Activated naive CD4-positive, alpha-beta T cell treated with anti-CD3 and anti-CD28 coated beads, Interleukin-2, amount 50 U/mL, for 16 hours (primary cell): ENCODE data around the gene NBPF1.
"Not testable (repeated sequence)": the region's sequence is repeated elsewhere in the genome, so short reads cannot be mapped to it uniquely, and the experiment has no call there.

Experiments
- DNase-seq: peaks from one replicate; pipeline ENCODE4 v3.0.0-alpha.2; 2020

NBPF1 gene

DNA sequence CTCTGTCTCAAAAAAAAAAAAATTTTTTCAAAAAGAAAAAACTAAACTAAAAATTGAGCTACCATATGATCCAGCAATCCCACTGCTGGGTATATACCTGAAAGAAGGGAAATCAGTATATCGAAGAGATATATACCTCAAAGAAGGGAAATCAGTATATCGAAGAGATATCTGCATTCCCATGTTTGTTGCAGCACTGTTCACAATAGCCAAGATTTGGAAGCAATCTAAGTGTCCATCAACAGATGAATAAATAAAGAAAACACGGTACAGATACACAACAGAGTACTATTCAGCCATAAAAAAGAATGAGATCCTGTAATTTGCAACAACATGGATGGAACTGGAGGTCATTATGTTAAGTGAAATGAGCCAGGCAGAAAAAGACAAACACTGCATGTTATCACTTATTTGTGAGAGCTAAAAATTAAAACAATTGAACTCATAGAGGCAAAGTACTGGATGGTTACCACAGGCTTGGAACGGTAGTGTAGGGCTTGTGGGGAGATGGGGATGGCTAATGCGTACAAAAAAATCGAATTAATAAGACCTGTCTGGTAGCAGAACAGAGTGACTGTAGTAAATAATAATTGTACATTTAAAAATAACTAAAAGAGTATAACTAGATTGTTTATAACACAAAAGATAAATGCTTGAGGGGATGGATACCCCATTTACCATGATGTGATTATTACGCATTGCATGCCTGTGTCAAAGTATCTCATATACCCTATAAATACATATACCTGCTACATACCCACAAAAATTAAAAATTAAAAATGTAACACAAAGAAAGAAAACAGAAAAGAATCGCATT is 28.0 kb upstream of the NBPF1 start:
- not testable (repeated sequence) for DNase-seq

DNA sequence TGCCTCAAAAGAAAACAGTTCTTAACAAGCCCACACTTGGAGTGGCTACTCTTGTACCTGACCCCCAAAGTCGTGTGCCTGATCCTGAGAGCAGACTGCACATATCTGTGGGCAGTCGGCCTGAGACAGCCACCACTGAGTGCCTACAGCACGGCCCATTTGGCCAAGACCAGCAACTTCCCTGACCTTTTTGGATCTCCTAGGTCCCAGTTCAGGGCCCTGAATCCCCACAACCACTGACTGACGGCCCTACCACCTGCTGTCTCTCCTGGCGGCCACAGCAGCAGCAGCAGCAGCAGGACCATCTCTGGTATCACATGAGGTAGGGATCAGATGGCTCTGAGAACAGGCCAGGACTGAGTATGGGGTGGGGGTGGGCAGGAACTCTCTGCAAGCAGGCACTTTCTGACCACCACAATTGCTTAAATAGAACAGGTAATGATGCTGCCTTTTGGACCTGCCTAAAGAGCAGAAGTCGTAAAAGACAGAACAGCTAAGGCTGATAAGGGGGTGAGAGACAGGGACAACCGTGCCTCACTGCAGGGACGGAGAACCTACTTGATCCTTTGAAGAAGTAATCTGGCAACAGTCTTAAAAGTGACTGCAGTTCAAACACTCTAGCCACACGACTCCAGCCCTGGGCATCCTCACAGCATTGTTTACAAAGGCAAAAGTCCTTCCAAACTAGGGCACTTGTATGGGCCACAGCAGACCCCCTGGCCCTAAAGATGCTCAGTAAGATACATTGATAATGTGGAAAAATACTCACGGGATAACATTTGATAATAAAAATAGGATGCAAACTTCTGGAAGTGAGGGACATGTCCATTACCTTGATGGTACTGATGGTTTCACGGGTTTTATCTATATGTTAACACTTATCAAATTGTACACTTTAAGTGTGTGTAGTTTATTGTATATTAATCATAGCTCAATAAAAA is 26.0 kb upstream of the NBPF1 start:
- DNase-seq, result not testable (repeated sequence)

DNA sequence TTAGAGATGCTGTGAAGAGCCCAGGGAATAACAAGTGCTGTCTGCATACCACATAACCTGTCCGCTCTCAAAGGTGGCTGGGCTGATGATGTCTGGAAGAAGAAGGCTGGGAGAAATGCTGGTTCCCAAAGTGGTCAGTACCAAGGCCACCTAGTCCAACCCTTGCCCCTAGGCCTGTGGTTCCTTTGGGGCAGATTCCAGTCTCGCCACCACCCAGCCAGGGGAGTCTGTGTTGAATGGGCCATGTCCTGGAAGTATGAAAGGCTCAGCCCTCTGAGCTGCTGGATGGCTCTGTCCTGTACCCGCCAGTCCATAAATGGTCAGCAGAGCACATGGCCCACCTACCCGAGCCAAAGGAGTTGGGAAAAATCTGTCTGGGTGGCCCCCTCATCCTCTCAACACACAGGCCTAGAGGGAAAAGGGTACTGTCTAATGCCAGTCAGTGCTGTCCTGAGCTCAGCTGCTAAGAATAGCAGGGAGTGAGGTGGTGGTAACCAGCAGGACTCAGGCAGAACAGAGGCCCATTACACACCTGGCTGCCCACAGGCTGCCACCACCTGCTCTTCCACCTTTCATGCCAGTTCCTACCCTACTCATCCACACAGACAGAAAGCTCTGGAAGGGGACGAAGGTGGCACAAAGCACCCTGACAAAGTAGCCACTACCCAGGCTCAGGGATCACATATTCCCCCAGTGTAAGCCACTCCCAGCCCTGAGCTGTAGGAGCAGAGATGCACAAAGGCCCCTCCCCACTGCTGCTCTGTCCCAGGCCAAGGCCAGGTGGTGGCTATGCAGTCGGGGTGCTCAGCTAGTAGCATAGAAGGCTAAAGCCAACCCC is 24.8 kb upstream of the NBPF1 start:
- not testable (repeated sequence) for DNase-seq

DNA sequence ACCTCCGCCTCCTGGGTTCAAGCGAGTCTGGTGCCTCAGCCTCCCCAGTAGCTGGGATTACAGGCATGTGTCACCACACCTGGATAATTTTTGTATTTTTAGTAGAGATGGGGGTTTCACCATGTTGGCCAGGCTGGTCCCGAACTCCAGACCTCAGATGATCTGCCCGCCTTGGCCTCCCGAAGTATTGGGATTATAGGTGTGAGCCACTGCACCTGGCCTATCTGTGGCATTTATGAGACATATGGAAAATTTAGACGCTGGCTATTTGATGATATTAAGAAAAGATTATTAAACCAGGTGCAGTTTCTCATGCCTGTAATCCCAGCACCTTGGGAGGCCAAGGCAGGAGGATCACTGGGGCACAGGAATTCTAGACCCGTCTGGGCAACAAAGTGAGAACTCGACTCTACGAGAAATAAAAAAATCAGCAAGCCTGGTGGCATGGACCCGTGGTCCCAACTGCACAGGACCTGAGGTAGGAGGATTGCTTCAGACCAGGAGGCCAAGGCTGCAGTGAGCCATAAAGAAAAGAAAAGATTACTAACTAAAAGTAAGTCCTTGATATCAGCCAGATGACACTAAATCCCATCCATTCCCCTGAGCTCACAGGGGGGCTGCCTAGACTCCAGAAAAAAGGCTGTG is 23.3 kb upstream of the NBPF1 start:
- DNase-seq, result not testable (repeated sequence)

DNA sequence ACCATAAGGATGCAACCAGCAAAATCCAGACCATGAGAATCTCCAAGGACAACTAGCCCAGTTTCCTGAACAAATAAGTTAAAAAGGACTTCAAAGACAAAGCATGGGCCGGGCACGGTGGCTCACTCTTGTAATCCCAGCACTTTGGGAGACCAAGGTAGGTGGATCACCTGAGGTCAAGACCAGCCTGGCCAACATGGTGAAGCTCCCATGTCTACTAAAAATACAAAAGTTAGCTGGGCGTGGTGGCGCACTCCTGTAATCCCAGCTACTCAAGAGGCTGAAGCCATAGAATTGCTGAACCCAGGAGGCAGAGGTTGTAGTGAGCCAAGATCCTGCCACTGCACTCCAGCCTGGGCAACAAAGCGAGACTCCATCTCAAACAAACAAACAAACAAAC is 22.6 kb upstream of the NBPF1 start:
- not testable (repeated sequence) for DNase-seq

DNA sequence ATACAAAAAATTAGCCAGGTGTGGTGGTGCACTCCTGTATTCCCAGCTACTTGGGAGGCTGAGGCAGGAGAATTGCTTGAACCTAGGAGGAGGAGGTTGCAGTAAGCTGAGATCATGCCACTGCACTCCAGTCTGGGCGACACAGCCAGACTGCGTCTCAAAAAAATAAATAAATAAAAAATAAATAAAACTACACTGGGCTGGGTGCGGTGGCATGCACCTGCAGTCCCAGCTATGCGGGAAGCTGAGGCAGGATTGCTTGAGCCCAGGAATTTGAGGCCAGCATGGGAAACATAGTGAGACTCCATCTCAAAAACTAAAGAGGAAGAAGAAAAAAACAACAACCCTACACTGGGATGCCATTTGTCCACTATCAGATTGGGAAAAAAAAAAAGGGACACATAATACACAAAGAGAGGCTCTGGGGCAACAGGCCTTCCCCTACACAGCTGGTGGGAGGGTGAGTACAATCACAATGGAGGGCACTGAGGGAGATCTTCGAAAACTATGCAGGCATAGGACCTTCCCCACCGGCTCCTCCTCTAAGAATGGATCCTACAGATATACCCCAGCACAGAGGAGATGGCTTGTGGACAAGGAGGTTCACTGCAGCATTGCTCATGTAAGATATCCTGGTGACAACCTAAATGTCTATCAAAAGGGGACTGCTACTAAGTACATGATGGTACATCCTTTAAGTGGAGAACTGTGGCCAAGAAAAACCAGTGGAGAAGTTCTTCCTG is 20.3 kb upstream of the NBPF1 start:
- not testable (repeated sequence) for DNase-seq

DNA sequence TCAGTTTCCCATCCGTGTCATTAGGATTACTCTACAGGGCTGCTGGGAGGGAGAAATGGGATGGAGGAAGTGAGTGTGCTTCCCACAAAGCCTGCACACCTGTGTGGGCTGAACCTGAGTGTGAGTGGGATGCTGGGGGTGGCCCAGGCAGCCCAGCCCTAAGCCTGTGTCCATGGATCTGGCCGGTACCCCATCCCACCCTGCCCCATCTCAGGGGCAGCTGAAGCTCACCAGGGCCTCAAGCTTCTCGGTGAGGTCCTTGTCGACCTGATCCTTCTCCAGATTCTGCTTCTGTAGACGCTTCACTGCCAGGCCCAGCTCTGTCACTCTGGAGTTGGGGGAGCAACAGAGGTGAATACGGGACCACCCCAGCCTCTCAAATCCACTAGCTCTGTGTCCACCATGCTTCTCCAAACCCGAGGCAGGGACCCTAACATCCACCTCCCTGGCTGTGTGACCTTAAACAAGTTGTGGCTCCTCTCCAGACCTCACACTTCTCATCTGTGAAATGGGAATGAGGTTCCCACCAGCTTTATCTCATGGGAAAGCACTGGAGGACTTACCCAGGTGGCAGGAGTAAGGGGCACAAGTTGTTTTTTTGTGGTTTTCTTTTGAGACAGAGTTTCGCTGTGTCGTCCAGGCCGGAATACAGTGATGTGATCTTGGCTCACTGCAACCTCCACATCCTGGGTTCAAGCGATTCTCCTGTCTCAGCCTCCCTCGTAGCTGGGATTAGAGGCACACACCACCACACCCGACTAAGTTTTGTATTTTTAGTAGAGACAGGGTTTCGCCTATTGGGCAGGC is 18.9 kb upstream of the NBPF1 start:
- DNase-seq, result not testable (repeated sequence)

DNA sequence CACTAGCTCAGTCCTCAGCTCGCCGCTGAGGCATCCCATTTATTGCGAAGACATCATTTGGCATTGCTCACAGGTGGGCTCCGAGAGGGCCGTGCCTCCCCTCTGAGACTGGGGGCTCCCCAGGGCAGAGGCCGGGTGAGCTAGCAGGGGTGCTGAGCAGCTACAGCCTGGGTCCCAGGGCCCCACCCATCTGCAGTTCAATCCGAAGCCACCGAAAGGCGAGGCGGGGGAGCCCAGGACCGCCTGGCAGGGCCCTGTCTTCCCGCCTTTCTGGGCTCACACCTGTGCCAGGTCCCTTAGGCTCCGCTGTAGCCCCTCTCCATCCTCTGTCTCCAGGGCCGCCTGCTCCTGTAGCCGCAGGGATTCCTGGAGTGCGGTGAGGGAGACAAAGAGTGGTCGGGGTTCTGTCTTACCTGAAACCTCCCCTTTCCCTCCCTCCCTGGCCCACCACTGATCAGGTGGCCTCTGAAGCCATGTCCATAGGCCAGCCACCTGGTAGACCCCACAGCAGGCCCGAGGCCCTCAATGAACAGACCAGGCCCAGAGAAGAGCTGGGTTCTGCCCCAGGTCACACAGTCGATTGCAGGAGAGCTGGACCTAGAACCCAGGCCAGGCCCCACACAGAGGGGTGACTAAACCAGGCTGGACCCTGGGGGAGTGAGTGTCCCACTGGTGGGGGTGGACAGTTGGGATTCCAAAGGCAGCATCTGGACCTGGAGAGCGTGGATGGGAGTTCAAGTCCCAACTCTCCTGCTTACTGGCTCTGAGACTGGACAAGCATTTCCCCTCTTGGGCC is 18.1 kb upstream of the NBPF1 start:
- DNase-seq, result no peak

DNA sequence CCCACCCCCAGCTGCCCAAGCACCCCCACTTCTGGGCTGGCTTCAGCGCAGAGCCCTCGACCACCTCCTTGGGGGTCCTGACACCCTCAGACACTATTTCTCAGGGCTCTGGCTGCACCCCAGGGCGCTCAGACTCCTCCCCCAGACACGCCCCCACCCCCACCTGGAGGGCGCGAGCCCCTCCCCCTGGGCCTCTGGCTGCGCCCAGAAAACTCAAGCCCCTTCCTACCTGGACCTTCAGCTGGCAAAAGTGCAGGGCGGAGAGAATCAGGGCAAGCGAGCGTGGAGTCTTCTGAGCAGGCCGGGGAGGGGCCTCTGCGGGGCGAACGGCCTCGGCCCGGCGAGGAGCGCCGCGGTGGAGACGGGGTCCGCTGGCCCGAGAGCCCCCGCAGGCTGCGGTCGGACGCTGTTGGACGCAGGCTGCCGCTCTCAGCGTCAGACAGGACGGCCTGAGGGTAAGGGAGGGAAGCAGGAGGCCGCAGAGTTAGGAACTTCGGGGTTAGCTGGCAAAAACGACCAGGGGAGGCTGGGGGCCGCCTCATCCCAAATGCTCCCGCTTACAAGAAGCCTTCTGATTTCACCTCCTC is 17.4 kb upstream of the NBPF1 start:
- DNase-seq, result no peak

DNA sequence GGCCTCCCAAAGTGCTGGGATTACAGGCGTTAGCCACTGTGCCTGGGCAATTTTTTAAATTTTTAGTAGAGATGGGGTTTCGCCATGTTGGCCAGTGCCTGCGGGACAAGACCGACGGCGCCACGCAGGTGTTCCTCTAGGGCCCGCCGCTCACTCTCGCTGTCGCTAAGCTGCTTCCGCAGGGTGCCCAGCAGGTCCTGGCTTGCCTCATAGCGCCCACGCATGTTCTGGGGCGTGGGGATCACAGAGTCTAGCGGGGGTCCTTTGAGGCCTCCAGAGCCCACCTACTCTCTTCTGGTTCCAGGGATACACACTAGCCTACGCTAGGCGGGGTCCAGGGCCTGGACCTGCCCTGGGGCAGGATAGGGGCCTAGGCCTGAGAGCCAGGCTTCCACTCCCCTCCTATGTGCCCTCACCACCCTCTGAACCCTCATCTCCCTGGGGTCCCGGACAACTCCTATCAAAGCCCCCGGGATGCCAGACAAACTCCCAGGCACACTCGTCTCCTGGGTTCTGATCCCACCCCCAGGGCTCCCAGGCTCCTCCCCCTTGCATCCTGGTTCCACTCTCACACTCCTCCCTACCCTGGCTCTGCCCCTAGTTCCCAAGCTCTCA is 16.7 kb upstream of the NBPF1 start:
- DNase-seq, result not testable (repeated sequence)

DNA sequence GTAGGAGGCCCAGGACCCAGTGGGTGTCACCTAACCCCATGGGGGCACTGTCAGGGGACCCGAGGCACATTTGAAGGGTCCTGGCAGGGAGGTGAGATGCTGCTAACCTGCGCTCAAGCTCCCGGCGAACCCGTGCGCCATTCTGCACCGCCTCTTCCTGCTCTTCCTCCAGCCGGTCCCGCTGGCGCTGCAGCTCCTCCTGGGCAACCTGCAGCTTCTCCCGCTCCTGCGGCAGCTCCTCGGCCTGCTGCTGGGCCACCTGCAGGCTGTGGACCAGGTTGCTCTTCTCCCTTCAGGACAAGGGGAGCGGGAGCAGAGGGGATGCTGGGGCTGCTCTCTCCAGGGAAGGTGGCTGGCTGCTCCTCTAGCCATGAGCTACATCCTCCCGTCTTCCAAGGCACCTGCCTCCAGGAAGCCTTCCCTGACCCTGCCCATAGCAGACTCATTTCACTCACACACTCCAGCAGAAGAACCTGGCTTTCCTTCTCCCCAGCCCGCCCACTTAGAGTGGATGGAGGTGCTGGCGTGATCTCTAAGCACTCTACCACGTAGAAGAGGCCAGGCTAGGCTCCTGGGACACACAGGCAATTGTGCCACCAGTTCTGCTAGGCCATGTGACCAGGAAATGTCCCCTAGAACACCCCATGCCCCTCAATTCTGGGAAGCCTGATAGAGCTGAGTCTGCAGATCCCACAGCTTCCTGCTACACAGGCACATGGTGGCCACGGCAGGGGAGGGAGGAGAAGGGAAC is 15.2 kb upstream of the NBPF1 start:
- no peak for DNase-seq

DNA sequence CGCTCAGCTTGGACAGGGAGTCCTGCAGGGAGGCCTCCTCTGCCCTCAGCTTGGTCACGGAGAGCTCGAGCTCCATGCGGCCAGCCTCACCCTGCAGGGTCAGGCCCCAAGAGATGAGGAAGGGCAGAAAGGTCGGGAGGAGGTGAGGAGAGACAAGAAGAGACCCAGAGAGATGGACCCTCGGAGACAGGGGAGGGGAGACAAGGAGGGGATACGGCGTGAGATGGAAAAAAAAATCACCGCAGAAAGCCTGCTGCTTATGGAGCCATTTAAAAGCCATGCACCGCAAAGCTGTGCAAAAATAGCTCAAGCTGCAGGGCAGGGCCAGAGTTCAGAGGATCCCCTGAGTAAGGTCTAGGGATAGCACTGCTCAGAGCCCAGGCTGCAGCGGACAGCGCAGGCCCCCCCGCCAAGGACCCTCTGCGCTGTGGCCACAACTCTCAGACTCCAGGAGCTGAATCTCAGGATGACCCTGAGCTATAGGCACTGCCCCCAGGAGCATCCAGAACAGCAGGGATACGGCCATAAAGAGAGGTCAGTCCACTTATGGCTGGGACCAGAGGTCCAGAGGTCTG is 13.1 kb upstream of the NBPF1 start:
- DNase-seq, result not testable (repeated sequence)

DNA sequence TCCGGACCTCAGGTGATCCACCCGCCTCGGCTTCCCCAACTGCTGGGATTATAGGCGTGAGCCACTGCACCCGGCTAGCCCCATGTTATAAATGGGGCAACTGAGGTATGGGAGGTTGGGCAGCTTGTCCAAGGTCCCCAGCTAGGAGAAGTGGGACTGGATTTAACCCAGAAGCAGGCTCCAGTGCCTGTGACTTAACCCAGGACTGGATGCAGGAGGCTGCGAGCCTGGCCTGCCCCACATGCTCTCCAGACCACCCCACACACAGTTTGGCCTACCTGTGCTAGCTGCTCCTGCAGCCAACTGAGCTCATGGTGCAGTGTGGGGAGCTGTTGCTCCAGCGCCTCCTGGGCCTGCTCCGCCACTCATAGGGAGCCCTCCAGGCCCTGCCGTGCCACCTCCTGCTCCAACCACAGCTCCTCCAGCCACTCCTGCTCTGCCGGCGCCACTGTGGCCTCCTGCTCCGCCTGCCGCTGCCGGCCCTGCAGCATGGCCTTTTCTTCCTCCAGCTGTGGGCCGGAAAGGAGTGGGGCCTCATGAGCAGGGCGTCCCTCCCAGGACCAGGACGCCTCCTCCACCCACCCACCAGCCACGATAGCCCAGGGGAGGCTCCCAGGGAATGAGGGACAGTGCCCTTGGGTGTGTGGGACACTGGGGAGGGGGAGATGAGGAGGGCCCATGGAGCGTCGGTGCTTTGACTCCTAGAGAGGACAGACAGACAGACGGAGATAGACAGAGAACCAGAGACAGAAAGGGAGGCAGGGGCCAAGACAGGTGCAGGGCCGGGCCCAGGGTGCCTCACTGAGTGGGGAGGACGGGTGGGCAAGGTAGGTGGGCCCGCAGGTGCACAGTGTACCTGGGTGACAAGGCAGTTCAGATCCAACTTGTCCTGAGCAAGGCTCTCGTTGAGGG is 12.4 kb upstream of the NBPF1 start:
- DNase-seq, result no peak

DNA sequence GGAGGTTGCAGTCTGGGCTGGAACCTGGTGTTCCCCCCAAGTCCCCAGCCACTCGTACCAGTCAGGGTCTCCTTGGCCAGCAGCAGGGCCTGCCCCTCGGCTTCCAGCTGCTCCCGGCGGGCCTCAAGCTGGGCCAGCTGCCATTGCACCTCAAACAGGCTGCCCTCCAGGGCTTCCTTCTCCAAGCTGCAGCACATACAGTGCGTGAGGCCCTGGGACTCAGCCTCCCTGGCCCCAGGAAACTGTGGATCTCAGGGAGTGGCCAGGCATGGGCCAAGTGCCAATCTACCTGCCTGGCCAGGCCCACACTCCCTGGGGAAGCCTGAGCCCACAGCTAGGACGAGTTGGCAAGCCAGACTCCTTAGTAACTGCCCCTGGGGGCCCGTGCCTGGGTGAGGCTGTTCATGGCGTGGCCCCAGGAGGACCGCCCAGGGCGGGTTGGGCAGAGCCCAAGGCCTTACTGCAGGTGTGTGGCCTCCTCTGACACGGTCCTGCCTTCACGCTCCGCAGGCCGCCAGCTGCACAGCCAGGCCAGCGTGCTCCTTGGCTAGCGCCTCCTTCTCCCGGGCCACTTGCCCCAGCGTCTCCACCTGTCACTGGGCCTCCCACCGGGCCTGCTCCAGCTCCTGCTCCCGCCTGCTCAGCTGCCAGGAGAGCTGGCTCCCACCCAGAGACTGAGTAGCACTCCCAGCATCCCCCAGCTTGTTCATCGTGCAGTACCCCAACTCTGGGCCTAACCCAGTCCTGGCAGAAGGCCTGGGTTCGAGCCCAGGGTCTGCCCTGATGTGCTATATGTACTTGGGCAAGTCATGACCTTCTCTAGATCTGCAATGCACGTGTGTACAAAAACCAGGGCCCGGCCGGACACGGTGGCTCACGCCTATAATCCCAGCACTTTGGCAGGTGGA is 10.7 kb upstream of the NBPF1 start:
- not testable (repeated sequence) for DNase-seq

DNA sequence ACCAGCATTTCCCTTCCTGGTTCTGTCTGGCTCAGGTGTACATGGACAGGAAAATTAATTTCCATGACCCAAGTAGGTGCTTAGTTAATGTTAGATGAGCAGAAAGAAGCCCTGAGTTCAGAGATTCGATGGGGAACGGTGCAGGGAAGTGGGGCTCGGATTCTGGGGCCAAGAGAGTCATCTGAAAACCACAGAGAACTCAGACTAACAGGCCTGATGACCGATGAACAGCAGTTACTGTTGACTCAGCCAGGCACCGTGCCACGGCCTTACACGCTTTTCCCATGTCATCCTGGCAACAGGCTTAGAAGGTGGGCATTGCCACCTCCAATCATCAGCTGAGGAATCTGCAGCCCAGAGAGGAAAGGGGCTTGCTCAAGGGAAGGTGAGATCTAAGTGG is 10.0 kb upstream of the NBPF1 start:
- not testable (repeated sequence) for DNase-seq
